Neural cell (in vitro differentiated cells): ENCODE data around the gene SOCS7. TPM values are rescaled to one million over a fixed set of nuclear protein-coding genes. Genes with fewer than 3 reads are reported as not detected.

ENCODE experiments used
- H2AFZ ChIP-seq: fragments of 200-600, 300-800 bp; sonication (generic), shearing (Covaris generic); 2 replicates; pipeline ENCODE4 v1.6.0; 2014; ENCODE audit warnings: low read depth, mild to moderate bottlenecking, antibody characterized with exemption, low read length, moderate library complexity
- H3F3A ChIP-seq: fragments of 200-600 bp; shearing (Covaris generic); 2 replicates; pipeline ENCODE4 v1.6.1; 2016; ENCODE audit warnings: mild to moderate bottlenecking, moderate library complexity, mixed read lengths, antibody characterized with exemption, low read length; ENCODE audit not compliant: insufficient read depth, poor library complexity, severe bottlenecking
- H3K27ac ChIP-seq: fragments of 200-600, 300-800 bp; sonication (generic), shearing (Covaris generic); 2 replicates; pipeline ENCODE4 v1.5.1; 2014; ENCODE audit warnings: mild to moderate bottlenecking, low read length, moderate library complexity
- H3K27me3 ChIP-seq: fragments of 300-800, 200-600 bp; sonication (generic), shearing (Covaris generic); 2 replicates; pipeline ENCODE4 v1.6.0; 2014; ENCODE audit warnings: mild to moderate bottlenecking, low read depth, low read length, moderate library complexity; ENCODE audit not compliant: insufficient read depth
- H3K36me3 ChIP-seq: fragments of 300-800, 200-600 bp; sonication (generic), shearing (Covaris generic); 2 replicates; pipeline ENCODE4 v1.5.1; 2014; ENCODE audit warnings: mild to moderate bottlenecking, antibody characterized with exemption, low read length, moderate library complexity; ENCODE audit not compliant: insufficient read depth
- H3K4me2 ChIP-seq: fragments of 300-800, 200-600 bp; sonication (generic), shearing (Covaris generic); 2 replicates; pipeline ENCODE4 v1.6.0; 2014; ENCODE audit warnings: mild to moderate bottlenecking, low read length
- H3K4me3 ChIP-seq: fragments of 300-800, 200-600 bp; sonication (generic), shearing (Covaris generic); 2 replicates; pipeline ENCODE4 v1.5.1; 2014; ENCODE audit warnings: mild to moderate bottlenecking, low read length, moderate library complexity
- H3K79me2 ChIP-seq: fragments of 200-600 bp; shearing (Covaris generic); replicated peaks from 2 replicates; pipeline ENCODE4 v1.6.0; 2014; ENCODE audit warnings: mild to moderate bottlenecking, low read length, moderate library complexity; ENCODE audit not compliant: insufficient read depth
- H3K9ac ChIP-seq: fragments of 300-800, 200-600 bp; sonication (generic), shearing (Covaris generic); 2 replicates; pipeline ENCODE4 v1.6.1; 2016; ENCODE audit warnings: mild to moderate bottlenecking, low read length, mixed read lengths
- H3K9me2 ChIP-seq: fragments of 200-600 bp; shearing (Covaris generic); 2 replicates; pipeline ENCODE4 v1.6.1; 2016; ENCODE audit warnings: mild to moderate bottlenecking, low read length, mixed read lengths; ENCODE audit not compliant: insufficient read depth
- H3K9me3 ChIP-seq: fragments of 200-600, 300-800 bp; sonication (generic), shearing (Covaris generic); 2 replicates; pipeline ENCODE4 v1.6.1; 2016; ENCODE audit warnings: mild to moderate bottlenecking, mixed run types, low read length, moderate library complexity, mixed read lengths
- H4K20me1 ChIP-seq: fragments of 200-600 bp; shearing (Covaris generic); 2 replicates; pipeline ENCODE4 v1.6.1; 2016; ENCODE audit warnings: mild to moderate bottlenecking, mixed run types; ENCODE audit not compliant: insufficient read depth
- CTCF ChIP-seq: fragments of 450-650 bp; IDR thresholded peaks from 2 replicates; pipeline ENCODE4 v1.5.1; 2014; ENCODE audit warnings: antibody characterized with exemption, mild to moderate bottlenecking, moderate library complexity; ENCODE audit not compliant: poor library complexity, severe bottlenecking
- EP300 ChIP-seq: fragments of 450-650 bp; conservative IDR thresholded peaks from 2 replicates; pipeline ENCODE4 v1.6.1; 2014; ENCODE audit warnings: antibody characterized with exemption, mild to moderate bottlenecking, moderate library complexity; ENCODE audit not compliant: poor library complexity, severe bottlenecking
- EZH2 ChIP-seq: fragments of 200-600, 300-800 bp; shearing (Covaris generic), sonication (generic); IDR thresholded peaks from 2 replicates; pipeline ENCODE4 v1.6.1; 2014; ENCODE audit warnings: antibody characterized with exemption, low read length, borderline replicate concordance, mild to moderate bottlenecking; ENCODE audit not compliant: insufficient read depth, poor library complexity, severe bottlenecking
- MXI1 ChIP-seq: fragments of 450-650 bp; conservative IDR thresholded peaks from 2 replicates; pipeline ENCODE4 v1.6.1; 2014; ENCODE audit warnings: antibody characterized with exemption, mild to moderate bottlenecking; ENCODE audit not compliant: poor library complexity, severe bottlenecking
- POLR2AphosphoS5 ChIP-seq: IDR thresholded peaks from 2 replicates; pipeline ENCODE4 v1.6.1; 2012
- RAD21 ChIP-seq: fragments of 450-650 bp; conservative IDR thresholded peaks from 2 replicates; pipeline ENCODE4 v1.6.1; 2014; ENCODE audit warnings: antibody characterized with exemption, mild to moderate bottlenecking, moderate library complexity
- REST ChIP-seq: IDR thresholded peaks from 2 replicates; pipeline ENCODE4 v1.6.1; 2012; ENCODE audit warnings: borderline replicate concordance
- SMC3 ChIP-seq: fragments of 450-650 bp; conservative IDR thresholded peaks from 2 replicates; pipeline ENCODE4 v1.6.1; 2014; ENCODE audit warnings: antibody characterized with exemption, mild to moderate bottlenecking, moderate library complexity; ENCODE audit not compliant: poor library complexity
- TAF1 ChIP-seq: IDR thresholded peaks from 2 replicates; pipeline ENCODE4 v1.6.1; 2012; ENCODE audit warnings: low read depth
- polyA plus RNA-seq: library from polyadenylated mRNA; depleted of rRNA; stranded (reverse); fragments of >200 nt; gene quantifications from 2 replicates; pipeline ENCODE4 v1.2.3, GENCODE V29; 2014

The SOCS7 gene
- polyA plus RNA-seq, 1 donor from 2014 or later = 23.7 TPM

GRCh38 chr17:38400286-38400685 is 48.6 kb downstream of the SOCS7 start:
- H3K27ac ChIP-seq = no peak overlapping the region
- no peak overlapping the region for H3K4me3 ChIP-seq
- H3K4me2 ChIP-seq = no peak overlapping the region
- H3K9me2 ChIP-seq = no peaks in the 10 kb centered on the region
- H3K9ac ChIP-seq = no peak overlapping the region
- no peaks in the 10 kb centered on the region for H3K27me3 ChIP-seq
- H3K79me2 ChIP-seq = no peaks in the 10 kb centered on the region
- H4K20me1 ChIP-seq = no peaks in the 10 kb centered on the region
- H3F3A ChIP-seq = no peaks in the 10 kb centered on the region
- no peaks in the 10 kb centered on the region for H3K9me3 ChIP-seq
- H3K36me3 ChIP-seq = peaks cover 7% of the 10 kb centered on the region
- no peak overlapping the region for H2AFZ ChIP-seq
- TF ChIP-seq CTCF (no peak), EP300 (no peak), POLR2AphosphoS5 (no peak), REST (no peak), RAD21 (no peak), EZH2 (no peak), SMC3 (no peak), MXI1 (no peak)

GRCh38 chr17:38401459-38401858 is 49.8 kb downstream of the SOCS7 start:
- Histone ChIP-seq H3F3A (no peaks in the 10 kb centered on the region), H3K79me2 (no peaks in the 10 kb centered on the region), H2AFZ (no peak overlapping the region), H3K27ac (no peak overlapping the region), H3K27me3 (no peaks in the 10 kb centered on the region), H3K9me2 (no peaks in the 10 kb centered on the region), H4K20me1 (no peaks in the 10 kb centered on the region), H3K36me3 (peaks cover 5% of the 10 kb centered on the region), H3K9ac (no peak overlapping the region), H3K4me3 (no peak overlapping the region), H3K9me3 (no peaks in the 10 kb centered on the region), H3K4me2 (no peak overlapping the region)
- no peak for TF ChIP-seq POLR2AphosphoS5
- no peak for TF ChIP-seq EP300
- TF ChIP-seq CTCF = no peak
- TF ChIP-seq EZH2 = no peak
- TF ChIP-seq REST = no peak
- TF ChIP-seq RAD21 = no peak
- TF ChIP-seq TAF1 = no peak
- no peak for TF ChIP-seq MXI1
- no peak for TF ChIP-seq SMC3
